Measurements from ENCODE around the gene COBLL1. TPM values are rescaled to one million over a fixed set of nuclear protein-coding genes. Genes with fewer than 3 reads are reported as not detected.

Gene COBLL1
- total RNA-seq, 6 experiments from 2014 or later: 38.1 to 133 (median 67.6) TPM

DNA sequence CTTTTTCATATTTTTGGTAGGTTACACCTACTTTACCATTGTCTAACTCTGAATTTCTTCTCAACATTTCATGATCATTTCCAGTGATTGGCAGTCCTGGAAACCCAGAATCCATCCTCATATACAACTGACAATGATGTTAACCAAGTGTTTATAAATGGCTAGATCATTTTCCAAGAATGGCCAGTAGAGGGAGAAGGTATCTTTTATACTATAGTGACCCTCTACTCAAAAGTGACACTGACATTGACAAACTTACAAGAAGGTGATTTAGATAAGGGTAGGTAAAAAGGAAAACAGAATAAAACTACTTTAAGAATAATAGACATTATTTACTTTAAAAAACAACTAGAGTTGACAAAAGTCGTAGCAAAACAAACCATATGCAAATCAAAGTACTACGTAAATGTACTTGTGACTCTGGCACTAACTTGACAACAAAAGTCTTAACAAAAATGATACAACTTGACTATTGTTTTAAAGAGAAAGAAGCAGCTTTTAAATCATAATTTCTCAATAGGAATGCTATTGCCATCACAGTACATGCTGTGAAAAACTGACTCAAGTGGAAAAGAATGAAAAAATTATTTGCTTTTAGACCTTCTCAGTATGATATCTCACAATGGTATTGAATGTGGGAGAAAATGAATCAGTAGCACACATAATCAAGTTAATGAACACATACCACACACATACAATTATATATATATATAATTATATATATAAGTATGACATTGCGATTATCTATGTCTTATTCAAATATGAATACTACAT lies 143.7 kb downstream of the COBLL1 start:
- TF ChIP-seq POLR2A (IDR thresholded peaks at IDR 0.05): no peak
- TF ChIP-seq, protein P1, sequence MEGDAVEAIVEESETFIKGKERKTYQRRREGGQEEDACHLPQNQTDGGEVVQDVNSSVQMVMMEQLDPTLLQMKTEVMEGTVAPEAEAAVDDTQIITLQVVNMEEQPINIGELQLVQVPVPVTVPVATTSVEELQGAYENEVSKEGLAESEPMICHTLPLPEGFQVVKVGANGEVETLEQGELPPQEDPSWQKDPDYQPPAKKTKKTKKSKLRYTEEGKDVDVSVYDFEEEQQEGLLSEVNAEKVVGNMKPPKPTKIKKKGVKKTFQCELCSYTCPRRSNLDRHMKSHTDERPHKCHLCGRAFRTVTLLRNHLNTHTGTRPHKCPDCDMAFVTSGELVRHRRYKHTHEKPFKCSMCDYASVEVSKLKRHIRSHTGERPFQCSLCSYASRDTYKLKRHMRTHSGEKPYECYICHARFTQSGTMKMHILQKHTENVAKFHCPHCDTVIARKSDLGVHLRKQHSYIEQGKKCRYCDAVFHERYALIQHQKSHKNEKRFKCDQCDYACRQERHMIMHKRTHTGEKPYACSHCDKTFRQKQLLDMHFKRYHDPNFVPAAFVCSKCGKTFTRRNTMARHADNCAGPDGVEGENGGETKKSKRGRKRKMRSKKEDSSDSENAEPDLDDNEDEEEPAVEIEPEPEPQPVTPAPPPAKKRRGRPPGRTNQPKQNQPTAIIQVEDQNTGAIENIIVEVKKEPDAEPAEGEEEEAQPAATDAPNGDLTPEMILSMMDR (IDR thresholded peaks at IDR 0.05): peak; percentile 50 to 56 (median 52)
- H3K4me3 ChIP-seq: no peak overlapping the region
- H3K27ac ChIP-seq: no peak overlapping the region
- peaks cover 0 to 2% (median 0%) of the 10 kb centered on the region in 4 donors for H3K4me1 ChIP-seq
- DNase-seq (no peak), ATAC-seq (peak; percentile 47 to 69 (median 68))
- intact Hi-C loops (cut with DNase I): no loop called here
- no peaks in the 10 kb centered on the region for H3K9me3 ChIP-seq
- no peaks in the 10 kb centered on the region for H3K27me3 ChIP-seq
- peaks cover 0 to 34% (median 8%) of the 10 kb centered on the region in 4 donors for H3K36me3 ChIP-seq
- WGBS (ENCODE audit: insufficient coverage, low coverage, low lambda C conversion rate, missing lambda C conversion rate): 60% methylated on average over 3 of the region's 3 CpGs

DNA sequence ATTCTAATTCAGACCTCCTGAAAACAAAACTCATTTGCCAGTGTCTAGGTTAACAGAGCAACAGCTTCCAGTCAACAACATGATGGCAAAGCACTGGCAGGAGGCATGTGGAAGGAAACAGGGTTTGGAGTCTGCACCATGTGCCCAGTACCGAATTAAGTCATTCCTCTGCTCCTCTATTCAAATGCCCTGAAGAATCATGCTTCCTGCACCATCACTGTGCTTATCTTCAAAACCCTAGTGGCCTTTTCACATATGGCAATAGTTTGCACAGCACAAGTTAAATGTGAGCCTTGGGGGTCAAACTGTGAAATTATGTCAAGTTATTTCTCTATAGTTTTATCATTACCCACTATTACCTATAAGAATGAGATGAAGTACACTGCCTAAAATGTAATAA lies 145.0 kb downstream of the COBLL1 start:
- Histone ChIP-seq H3K36me3 (peaks cover 0 to 37% (median 8%) of the 10 kb centered on the region in 4 donors), H3K4me3 (no peak overlapping the region), H3K9me3 (no peaks in the 10 kb centered on the region), H3K27me3 (no peaks in the 10 kb centered on the region), H3K27ac (no peak overlapping the region), H3K4me1 (peaks cover 0 to 2% (median 0%) of the 10 kb centered on the region in 4 donors)
- peak in 1 of 4 donors; percentile 19 for ATAC-seq
- intact Hi-C loops (cut with DNase I): no loop called here
- WGBS (ENCODE audit: insufficient coverage, low coverage, low lambda C conversion rate, missing lambda C conversion rate): 82% methylated on average over 1 of the region's 1 CpG
- TF ChIP-seq POLR2A (IDR thresholded peaks at IDR 0.05): no peak
- TF ChIP-seq, protein P1 (IDR thresholded peaks at IDR 0.05): no peak
- DNase-seq: no peak

DNA sequence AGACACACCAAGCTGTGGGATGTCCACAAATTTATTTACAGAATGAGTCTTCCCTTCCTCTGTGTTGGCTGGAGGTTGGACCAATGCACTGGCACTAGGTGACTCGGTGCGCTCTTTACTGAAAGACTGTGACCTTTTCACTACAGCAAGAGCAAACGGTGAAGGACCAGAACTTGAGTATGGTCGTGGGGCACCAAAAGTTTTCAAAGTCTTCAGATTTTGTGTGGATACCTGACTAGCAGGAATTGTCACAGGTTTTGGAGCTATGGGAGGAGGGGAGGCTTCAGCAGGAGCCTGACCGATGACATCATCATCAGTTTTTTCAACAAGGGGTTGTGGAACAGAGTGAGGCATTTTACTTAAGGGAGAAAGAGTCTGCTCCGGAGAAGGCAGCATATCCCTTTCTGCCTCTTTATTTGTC lies 147.3 kb downstream of the COBLL1 start:
- 74% methylated on average over 5 of the region's 6 CpGs for WGBS (ENCODE audit: insufficient coverage, low coverage, low lambda C conversion rate, missing lambda C conversion rate)
- H3K9me3 ChIP-seq: no peaks in the 10 kb centered on the region
- DNase-seq (no peak), ATAC-seq (peak; percentile 39 to 89 (median 52))
- intact Hi-C loops (cut with DNase I): no loop called here
- no peak overlapping the region for H3K4me3 ChIP-seq
- TF ChIP-seq POLR2A (IDR thresholded peaks at IDR 0.05): no peak
- TF ChIP-seq, protein P1 (IDR thresholded peaks at IDR 0.05): no peak
- peaks cover 0 to 60% (median 17%) of the 10 kb centered on the region in 4 donors for H3K36me3 ChIP-seq
- no peak overlapping the region for H3K27ac ChIP-seq
- peaks cover 0 to 2% (median 0%) of the 10 kb centered on the region in 4 donors for H3K4me1 ChIP-seq
- no peaks in the 10 kb centered on the region for H3K27me3 ChIP-seq

DNA sequence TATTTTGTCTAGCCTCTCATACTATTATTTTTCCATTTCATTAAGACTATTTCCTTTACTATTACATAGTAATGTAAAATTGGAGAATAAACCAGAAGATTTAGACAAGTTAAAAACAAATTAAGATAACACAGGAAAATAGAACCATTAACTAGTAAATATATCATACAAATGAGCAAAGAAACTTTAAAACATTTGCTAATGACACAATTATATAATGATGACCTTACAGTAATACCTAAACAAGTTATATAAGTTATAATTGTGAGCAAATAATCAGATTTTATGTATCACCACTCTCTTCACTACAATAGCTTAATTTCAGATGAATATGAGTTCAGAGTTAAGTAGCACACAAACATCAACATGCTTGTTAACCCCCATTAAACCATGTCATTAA lies 147.8 kb downstream of the COBLL1 start:
- H3K27ac ChIP-seq: no peak overlapping the region
- no peak for ATAC-seq
- no peaks in the 10 kb centered on the region for H3K9me3 ChIP-seq
- no peak overlapping the region for H3K4me3 ChIP-seq
- TF ChIP-seq POLR2A (IDR thresholded peaks at IDR 0.05): no peak
- TF ChIP-seq, protein P1 (IDR thresholded peaks at IDR 0.05): no peak
- no peak for DNase-seq
- peaks cover 0 to 60% (median 20%) of the 10 kb centered on the region in 4 donors for H3K36me3 ChIP-seq
- H3K27me3 ChIP-seq: no peaks in the 10 kb centered on the region
- H3K4me1 ChIP-seq: peaks cover 0 to 2% (median 0%) of the 10 kb centered on the region in 4 donors
- intact Hi-C loops (cut with DNase I): no loop called here

Measured in right lobe of liver (tissue), 6 donors.